BE2C (cell line): ENCODE data around the gene PMAIP1.

Source experiments
- DNase-seq: peaks from one replicate; pipeline ENCODE4 v3.0.0-alpha.2; 2020
- H3K27me3 ChIP-seq: fragments of 250-450 bp; sonication (Bioruptor Pico); 2 replicates; pipeline ENCODE4 v1.5.1; 2020; ENCODE audit warnings: mild to moderate bottlenecking
- H3K36me3 ChIP-seq: fragments of 250-450 bp; sonication (Bioruptor Pico); 2 replicates; pipeline ENCODE4 v1.5.1; 2020; ENCODE audit warnings: mild to moderate bottlenecking
- H3K4me1 ChIP-seq: fragments of 250-450 bp; sonication (Bioruptor Pico); 2 replicates; pipeline ENCODE4 v1.5.1; 2020
- H3K4me3 ChIP-seq: 2 replicates; pipeline ENCODE4 v1.5.1; 2011; ENCODE audit warnings: low read depth, low read length
- H3K9me3 ChIP-seq: fragments of 250-450 bp; sonication (Bioruptor Pico); 2 replicates; pipeline ENCODE4 v1.5.1; 2020
- CTCF ChIP-seq: IDR thresholded peaks from 2 replicates; pipeline ENCODE4 v1.5.1; 2012; ENCODE audit warnings: mild to moderate bottlenecking, low read depth, low read length

PMAIP1 gene

GRCh38 chr18:59861963-59862819 lies 37.6 kb upstream of the PMAIP1 start:
- no peaks in the 10 kb centered on the region for H3K36me3 ChIP-seq
- no peaks in the 10 kb centered on the region for H3K27me3 ChIP-seq
- H3K4me1 ChIP-seq: no peaks in the 10 kb centered on the region
- DNase-seq: no peak
- H3K9me3 ChIP-seq: no peaks in the 10 kb centered on the region
- no peak for TF ChIP-seq CTCF
- H3K4me3 ChIP-seq: no peak overlapping the region

GRCh38 chr18:59865241-59865986 lies 34.4 kb upstream of the PMAIP1 start:
- DNase-seq: no peak
- Histone ChIP-seq H3K36me3 (no peaks in the 10 kb centered on the region), H3K27me3 (no peaks in the 10 kb centered on the region), H3K4me1 (no peaks in the 10 kb centered on the region), H3K9me3 (no peaks in the 10 kb centered on the region), H3K4me3 (no peak overlapping the region)
- TF ChIP-seq CTCF: no peak

GRCh38 chr18:59866551-59867269 lies 33.1 kb upstream of the PMAIP1 start:
- no peak for DNase-seq
- Histone ChIP-seq H3K4me3 (no peak overlapping the region), H3K36me3 (no peaks in the 10 kb centered on the region), H3K9me3 (no peaks in the 10 kb centered on the region), H3K27me3 (no peaks in the 10 kb centered on the region), H3K4me1 (no peaks in the 10 kb centered on the region)
- no peak for TF ChIP-seq CTCF

- DNase-seq: no peak
- TF ChIP-seq CTCF: no peak
- Histone ChIP-seq H3K36me3 (no peaks in the 10 kb centered on the region), H3K27me3 (no peaks in the 10 kb centered on the region), H3K9me3 (no peaks in the 10 kb centered on the region), H3K4me3 (no peak overlapping the region), H3K4me1 (no peaks in the 10 kb centered on the region)
Observed at GRCh38 chr18:59867337-59868104, 32.3 kb upstream of the PMAIP1 start.

GRCh38 chr18:59870623-59871130 lies 29.1 kb upstream of the PMAIP1 start:
- no peak for DNase-seq
- Histone ChIP-seq H3K9me3 (no peaks in the 10 kb centered on the region), H3K27me3 (no peaks in the 10 kb centered on the region), H3K36me3 (no peaks in the 10 kb centered on the region), H3K4me3 (no peak overlapping the region), H3K4me1 (no peaks in the 10 kb centered on the region)
- no peak for TF ChIP-seq CTCF
